Transverse colon (tissue), 4 donors: ENCODE measurements around the gene CCDC88C. TPM values are rescaled to one million over a fixed set of nuclear protein-coding genes. Genes with fewer than 3 reads are reported as not detected.

Source experiments
- DNase-seq: peaks from one replicate; pipeline ENCODE4 v3.0.0-alpha.2; 2019
- H3K27ac ChIP-seq, 4 donors: fragments of 200-600 bp; sonication (generic); 2 replicates each; pipeline ENCODE4 v1.5.1; 2016 to 2018; ENCODE audit warnings: inconsistent platforms in 4 of 4
- H3K27me3 ChIP-seq: fragments of 200-600 bp; sonication (generic); 2 replicates; pipeline ENCODE4 v1.5.1; 2017; ENCODE audit warnings: inconsistent platforms
- H3K36me3 ChIP-seq, 4 donors: fragments of 200-600 bp; sonication (generic); 2 replicates each; pipeline ENCODE4 v1.5.1; 2017 to 2019; ENCODE audit warnings: inconsistent platforms in 4 of 4
- H3K4me1 ChIP-seq, 4 donors: fragments of 200-600 bp; sonication (generic); 2 replicates each; pipeline ENCODE4 v1.5.1; 2017 to 2020; ENCODE audit warnings: inconsistent platforms in 4 of 4
- H3K4me3 ChIP-seq, 4 donors: fragments of 200-600 bp; sonication (generic); 1 replicate in 1 of 4; 2 replicates in 3 of 4; pipeline versions ENCODE4 v1.5.1 to v1.6.1; 2017 to 2019; ENCODE audit warnings: inconsistent platforms in 4 of 4
- H3K9me3 ChIP-seq, 2 donors: fragments of 200-600 bp; sonication (generic); 2 replicates each; pipeline ENCODE4 v1.5.1; 2017 to 2019; ENCODE audit warnings: inconsistent platforms in 2 of 2
- EP300 ChIP-seq: sonication (generic); formaldehyde crosslinking; IDR thresholded peaks from one replicate; pipeline ENCODE4 v1.6.1; 2017; ENCODE audit warnings: antibody characterized with exemption, low read depth
- POLR2A ChIP-seq: fragments of 450-650 bp; IDR thresholded peaks from one replicate; pipeline ENCODE4 v1.6.1; 2016; ENCODE audit warnings: antibody characterized with exemption, mild to moderate bottlenecking, moderate library complexity
- POLR2AphosphoS5 ChIP-seq, 3 donors: sonication (generic); formaldehyde crosslinking; IDR thresholded peaks; one replicate each; pipeline ENCODE4 v1.6.1; 2016; ENCODE audit warnings: antibody characterized with exemption in 3 of 3
- WGBS, 2 donors: methylation state at CpG; one replicate each; pipeline ENCODE4 v1.1.5; 2018; ENCODE audit warnings: low coverage in 1 of 2; 5-methylcytosine and 5-hydroxymethylcytosine counted together
- in situ Hi-C, 4 donors: fragments of 200-750 bp; cut with MboI; loops; one replicate each; pipeline versions ENCODE4 v1.15.0 to v1.15.1; 2017; ENCODE audit warnings: low sequenced_read_pairs in 3 of 4, low pct_ligation_motif_present in 1 of 4, low pct_unique_long_range_greater_than_20kb in 1 of 4
- intact Hi-C: fragments of 100-400 bp; cut with DNase I; formaldehyde crosslinking; loops from one replicate; pipeline ENCODE4 v1.15.1; 2023; ENCODE audit warnings: low total_unique reads
- total RNA-seq, 4 donors: library from RNA; depleted of rRNA; stranded (reverse); fragments of >200 nt; gene quantifications; one replicate each; pipeline ENCODE4 v1.1.0, GENCODE V29; 2016
- TF ChIP-seq, protein P1 (sequence below), 5 experiments: fragments of 200-600 bp in 3 of 5; fragments of 450-650 bp in 2 of 5; sonication (generic) in 3 of 5; IDR thresholded peaks; 1 replicate in 2 of 5; 2 replicates in 3 of 5; pipeline ENCODE4 v1.5.1; 2016 to 2017; ENCODE audit warnings: antibody characterized with exemption in 5 of 5, inconsistent platforms in 3 of 5, mild to moderate bottlenecking in 2 of 5, moderate library complexity in 1 of 5

CCDC88C gene
- total RNA-seq, 4 donors from 2014 or later = 29.5 to 171 (median 60.3) TPM

DNA sequence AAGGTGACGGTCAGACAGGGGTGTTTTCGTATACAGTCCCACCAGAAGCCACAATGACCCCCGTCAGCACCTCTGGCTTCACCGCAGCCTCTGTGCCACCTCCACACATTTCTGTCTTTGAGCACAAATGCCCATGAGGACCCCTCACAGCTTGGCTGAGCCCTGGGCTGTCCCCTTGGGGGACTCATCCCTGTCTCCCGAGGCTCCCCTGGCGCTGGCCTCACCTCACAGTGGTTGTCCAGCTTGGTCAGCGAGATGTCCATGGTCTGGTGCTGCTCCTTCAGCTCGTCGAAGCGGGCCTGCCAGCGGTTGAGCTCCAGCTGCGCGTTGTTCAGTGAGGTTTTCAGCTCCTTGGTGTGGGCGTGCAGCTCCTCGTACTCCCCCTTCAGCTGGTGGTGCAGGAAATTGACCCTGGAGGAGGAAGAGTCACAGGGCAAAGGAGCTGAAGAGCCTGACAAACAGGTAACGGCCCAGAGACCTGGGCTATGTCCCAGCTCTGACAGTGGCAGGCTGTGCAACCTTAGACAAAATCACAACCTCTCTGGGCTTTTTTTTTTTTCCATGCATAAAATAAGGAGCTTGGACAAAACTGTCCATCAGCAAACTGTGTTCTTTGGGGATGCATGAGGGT, 120.4 kb downstream of the CCDC88C start:
- Histone ChIP-seq H3K27ac (no peak overlapping the region), H3K4me1 (no peaks in the 10 kb centered on the region), H3K36me3 (peaks cover 0 to 14% (median 6%) of the 10 kb centered on the region in 4 donors), H3K9me3 (no peaks in the 10 kb centered on the region), H3K27me3 (no peaks in the 10 kb centered on the region), H3K4me3 (no peak overlapping the region)
- no peak for DNase-seq
- TF ChIP-seq POLR2AphosphoS5 (IDR thresholded peaks at IDR 0.05) = no peak
- no peak for TF ChIP-seq EP300
- intact Hi-C loops = loop anchor here (10.0 kb wide), 1 partner anchor 392 kb away; no protein-coding TSS in a partner anchor
- 91 to 100% methylated on average over 8 to 16 of the region's 16 CpGs for WGBS, 2 donors
- in situ Hi-C loops = loop anchor here in 2 of 4 donors (25.0 kb wide), 2 partner anchors 385 to 410 kb away; no protein-coding TSS in a partner anchor

DNA sequence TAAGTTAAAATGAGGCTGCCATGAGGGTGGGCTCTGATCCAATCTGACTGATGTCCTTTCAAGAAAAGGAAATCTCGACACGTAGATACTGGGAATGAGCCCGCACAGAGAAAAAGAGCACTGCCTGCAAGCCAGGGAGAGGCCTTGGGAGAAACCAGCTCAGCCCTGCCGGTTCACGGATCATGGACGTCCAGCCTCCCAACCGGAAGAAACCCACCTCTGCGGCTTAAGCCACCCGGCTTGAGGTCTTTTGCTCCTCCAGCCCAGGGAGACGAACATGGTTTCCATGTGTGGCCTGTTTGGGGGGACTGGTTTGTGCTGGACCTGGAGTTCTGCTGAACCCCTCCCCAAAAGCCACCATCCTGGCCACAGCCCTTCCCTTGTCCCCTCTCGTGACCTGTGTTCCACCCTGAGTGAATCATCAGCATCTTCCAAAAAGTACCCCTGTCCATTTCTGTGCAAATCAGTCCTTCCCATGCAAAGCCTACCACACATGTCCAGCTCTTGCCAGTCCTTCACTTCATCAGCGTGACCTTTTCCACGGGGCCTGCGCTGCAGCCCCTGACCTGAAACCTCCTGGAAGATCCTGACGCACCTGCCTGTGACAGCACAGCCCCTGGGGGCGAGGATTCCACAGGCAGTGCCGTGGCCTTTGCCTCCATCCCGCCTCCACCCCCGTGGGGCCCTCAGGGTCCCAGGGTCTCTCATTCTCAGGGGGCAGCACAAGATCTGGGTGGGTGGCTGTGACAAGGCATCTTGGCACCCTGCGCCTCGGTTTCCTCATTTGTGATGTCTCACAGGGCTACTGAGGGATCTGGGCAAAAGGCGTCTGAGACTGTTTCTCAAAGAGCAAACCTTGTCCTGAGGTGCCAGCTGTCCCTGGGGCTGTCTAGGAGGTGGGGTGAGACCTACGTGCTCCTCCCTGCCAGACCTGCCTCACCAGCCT, 121.5 kb downstream of the CCDC88C start:
- Histone ChIP-seq H3K4me3 (no peak overlapping the region), H3K36me3 (peaks cover 0 to 13% (median 6%) of the 10 kb centered on the region in 4 donors), H3K27me3 (no peaks in the 10 kb centered on the region), H3K27ac (no peak overlapping the region), H3K4me1 (no peaks in the 10 kb centered on the region), H3K9me3 (no peaks in the 10 kb centered on the region)
- 94% methylated on average over 23 of the region's 23 CpGs; no CpG with 5 or more reads in 1 of the 2 donors for WGBS, 2 donors
- intact Hi-C loops (loop anchor here (10.0 kb wide), 1 partner anchor 391 kb away; no protein-coding TSS in a partner anchor), in situ Hi-C loops (loop anchor here in 2 of 4 donors (25.0 kb wide), 2 partner anchors 384 to 409 kb away; no protein-coding TSS in a partner anchor)
- DNase-seq = no peak
- TF ChIP-seq POLR2A (no peak), POLR2AphosphoS5 (IDR thresholded peaks at IDR 0.05) (no peak), EP300 (no peak)
- TF ChIP-seq, protein P1, sequence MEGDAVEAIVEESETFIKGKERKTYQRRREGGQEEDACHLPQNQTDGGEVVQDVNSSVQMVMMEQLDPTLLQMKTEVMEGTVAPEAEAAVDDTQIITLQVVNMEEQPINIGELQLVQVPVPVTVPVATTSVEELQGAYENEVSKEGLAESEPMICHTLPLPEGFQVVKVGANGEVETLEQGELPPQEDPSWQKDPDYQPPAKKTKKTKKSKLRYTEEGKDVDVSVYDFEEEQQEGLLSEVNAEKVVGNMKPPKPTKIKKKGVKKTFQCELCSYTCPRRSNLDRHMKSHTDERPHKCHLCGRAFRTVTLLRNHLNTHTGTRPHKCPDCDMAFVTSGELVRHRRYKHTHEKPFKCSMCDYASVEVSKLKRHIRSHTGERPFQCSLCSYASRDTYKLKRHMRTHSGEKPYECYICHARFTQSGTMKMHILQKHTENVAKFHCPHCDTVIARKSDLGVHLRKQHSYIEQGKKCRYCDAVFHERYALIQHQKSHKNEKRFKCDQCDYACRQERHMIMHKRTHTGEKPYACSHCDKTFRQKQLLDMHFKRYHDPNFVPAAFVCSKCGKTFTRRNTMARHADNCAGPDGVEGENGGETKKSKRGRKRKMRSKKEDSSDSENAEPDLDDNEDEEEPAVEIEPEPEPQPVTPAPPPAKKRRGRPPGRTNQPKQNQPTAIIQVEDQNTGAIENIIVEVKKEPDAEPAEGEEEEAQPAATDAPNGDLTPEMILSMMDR (IDR thresholded peaks at IDR 0.05) = no peak

GRCh38 chr14:91295276-91295845, 122.3 kb downstream of the CCDC88C start:
- no peaks in the 10 kb centered on the region for H3K27me3 ChIP-seq
- 98% methylated on average over 17 of the region's 17 CpGs; no CpG with 5 or more reads in 1 of the 2 donors for WGBS, 2 donors
- DNase-seq = no peak
- H3K9me3 ChIP-seq = no peaks in the 10 kb centered on the region
- in situ Hi-C loops (loop anchor here in 2 of 4 donors (25.0 kb wide), 2 partner anchors 383 to 408 kb away; no protein-coding TSS in a partner anchor), intact Hi-C loops (loop anchor here (10.0 kb wide), 1 partner anchor 391 kb away; no protein-coding TSS in a partner anchor)
- no peak overlapping the region for H3K27ac ChIP-seq
- TF ChIP-seq, protein P1 (IDR thresholded peaks at IDR 0.05) = no peak
- no peak for TF ChIP-seq POLR2A
- no peak for TF ChIP-seq EP300
- no peak for TF ChIP-seq POLR2AphosphoS5 (IDR thresholded peaks at IDR 0.05)
- H3K4me1 ChIP-seq = no peaks in the 10 kb centered on the region
- no peak overlapping the region for H3K4me3 ChIP-seq
- H3K36me3 ChIP-seq = peaks cover 0 to 10% (median 3%) of the 10 kb centered on the region in 4 donors

DNA sequence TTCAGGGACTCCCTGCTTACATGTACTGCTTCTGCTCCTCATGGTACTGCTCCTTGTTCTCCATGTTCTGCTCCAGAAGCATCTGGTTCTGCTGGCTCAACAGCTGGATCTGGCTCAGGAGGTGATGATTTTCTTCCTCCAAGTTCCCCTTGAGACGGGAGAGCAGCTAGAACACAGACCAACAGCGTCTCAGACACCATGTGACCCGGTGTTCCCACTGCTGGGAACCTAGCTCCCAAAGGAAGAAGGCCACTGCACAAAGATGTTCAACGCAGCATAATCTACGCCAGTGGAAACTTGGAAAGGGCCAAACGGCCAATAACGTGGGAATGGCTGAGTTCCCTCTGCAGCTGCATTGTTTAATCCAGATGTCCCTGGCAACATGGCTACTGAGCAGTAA, 123.5 kb downstream of the CCDC88C start:
- Histone ChIP-seq H3K27me3 (no peaks in the 10 kb centered on the region), H3K36me3 (peaks cover 0 to 10% (median 4%) of the 10 kb centered on the region in 4 donors), H3K4me1 (no peaks in the 10 kb centered on the region), H3K27ac (no peak overlapping the region), H3K4me3 (no peak overlapping the region), H3K9me3 (no peaks in the 10 kb centered on the region)
- TF ChIP-seq POLR2AphosphoS5 (IDR thresholded peaks at IDR 0.05) = no peak
- in situ Hi-C loops = loop anchor here in 2 of 4 donors (25.0 kb wide), 2 partner anchors 382 to 407 kb away; no protein-coding TSS in a partner anchor
- 84 to 100% methylated on average over 2 to 7 of the region's 7 CpGs for WGBS, 2 donors
- no peak for DNase-seq
- intact Hi-C loops = loop anchor here (10.0 kb wide), 1 partner anchor 389 kb away; no protein-coding TSS in a partner anchor
